Pancreas (tissue), 10 donors: ENCODE measurements around the gene APBB2. TPM values are rescaled to one million over a fixed set of nuclear protein-coding genes. Genes with fewer than 3 reads are reported as not detected.
"Not testable (repeated sequence)": the region's sequence is repeated elsewhere in the genome, so short reads cannot be mapped to it uniquely, and the experiment has no call there.

ENCODE experiments used
- ATAC-seq, 4 donors: fragments of 200-7000 bp; cut with Tn5 transposase; one replicate each; pipeline versions ENCODE4 v1.8.0 to v1.9.1; 2020; ENCODE audit warnings: mild to moderate bottlenecking in 4 of 4, moderate library complexity in 4 of 4
- DNase-seq, 6 donors: peaks; one replicate each; pipeline ENCODE4 v3.0.0-alpha.2; 2020
- FAIRE-seq: peaks from 2 replicates; lab custom pipeline; 2012; peaks lifted over from hg19 to GRCh38; lab: Jason Lieb, UNC
- H3K27ac ChIP-seq, 4 donors: fragments of 200-600 bp; sonication (generic); 1 replicate in 3 of 4; 2 replicates in 1 of 4; pipeline versions ENCODE4 v1.5.0 to v1.8.0; 2020
- H3K27me3 ChIP-seq, 4 donors: fragments of 200-600 bp; one replicate each; pipeline ENCODE4 v1.8.0; 2021
- H3K36me3 ChIP-seq, 3 donors: fragments of 200-600 bp; sonication (generic) in 1 of 3; one replicate each; pipeline versions ENCODE4 v1.5.0 to v1.8.0; 2020 to 2021
- H3K4me1 ChIP-seq, 3 donors: fragments of 200-600 bp; one replicate each; pipeline ENCODE4 v1.8.0; 2021
- H3K4me3 ChIP-seq, 4 donors: fragments of 200-600 bp; sonication (generic) in 2 of 4; one replicate each; pipeline versions ENCODE4 v1.5.0 to v1.8.0; 2020 to 2021
- H3K9me3 ChIP-seq, 4 donors: fragments of 200-600 bp; one replicate each; pipeline ENCODE4 v1.8.0; 2021
- WGBS, 2 donors: extraction: QIAGEN DNeasy Blood & Tissue Kit; methylation state at CpG; one replicate each; pipeline ENCODE4 v1.1.7; 2013; 5-methylcytosine and 5-hydroxymethylcytosine counted together
- intact Hi-C, 3 donors: fragments of 100-400 bp; cut with DNase I; formaldehyde crosslinking; loops; one replicate each; pipeline versions ENCODE4 v1.11.1 to v1.14.2; 2022
- polyA plus RNA-seq, 2 donors: library from polyadenylated mRNA; stranded (reverse); fragments of 200-250 nt; gene quantifications; one replicate each; pipeline ENCODE4 v1.2.3, GENCODE V29; 2013
- total RNA-seq, 6 donors: library from RNA; stranded (reverse); fragmentation: NEBNext Ultra II Directional in 4 of 6; extraction: Animal tissue kit (Norgen Biotek cat#: 25700) in 4 of 6; gene quantifications; one replicate each; pipeline versions ENCODE4 v1.2.1 to v1.2.4, GENCODE V29; 2021 to 2023
- TF ChIP-seq, protein P1 (sequence below), 4 donors: fragments of 200-600 bp; sonication (generic) in 3 of 4; IDR thresholded peaks; one replicate each; pipeline versions ENCODE4 v1.5.0 to v1.8.0; 2021; ENCODE audit warnings: antibody characterized with exemption in 4 of 4
- donor health status: healthy with polysubstance abuse.
- donor health status: DM: no; HTN: no; CAD: no; lungs with moderate emphysema.
- donor health status: DM: no; HTN: no; CAD: no.
- donor health status: control.
- donor health status: control.
- donor health status: Bipolar disorder and iron deficiency.
- donor health status: DM: yes; HTN: yes; CAD: no.
- donor health status: DM: no; HTN: no; CAD: no.
- donor health status: DM: no; HTN: no; CAD: no.
- donor health status: DM: yes; HTN: yes; CAD: no.

Gene APBB2
- total and polyA plus RNA-seq, 8 donors, result 9.1 to 21.6 (median 11.5) TPM

- H3K27ac ChIP-seq, result no peak overlapping the region
- intact Hi-C loops, result no loop called here
- no peaks in the 10 kb centered on the region for H3K4me1 ChIP-seq
- WGBS, 2 donors, result 92 to 93% methylated on average over 10 of the region's 10 CpGs
- FAIRE-seq, result no peak
- TF ChIP-seq, protein P1, sequence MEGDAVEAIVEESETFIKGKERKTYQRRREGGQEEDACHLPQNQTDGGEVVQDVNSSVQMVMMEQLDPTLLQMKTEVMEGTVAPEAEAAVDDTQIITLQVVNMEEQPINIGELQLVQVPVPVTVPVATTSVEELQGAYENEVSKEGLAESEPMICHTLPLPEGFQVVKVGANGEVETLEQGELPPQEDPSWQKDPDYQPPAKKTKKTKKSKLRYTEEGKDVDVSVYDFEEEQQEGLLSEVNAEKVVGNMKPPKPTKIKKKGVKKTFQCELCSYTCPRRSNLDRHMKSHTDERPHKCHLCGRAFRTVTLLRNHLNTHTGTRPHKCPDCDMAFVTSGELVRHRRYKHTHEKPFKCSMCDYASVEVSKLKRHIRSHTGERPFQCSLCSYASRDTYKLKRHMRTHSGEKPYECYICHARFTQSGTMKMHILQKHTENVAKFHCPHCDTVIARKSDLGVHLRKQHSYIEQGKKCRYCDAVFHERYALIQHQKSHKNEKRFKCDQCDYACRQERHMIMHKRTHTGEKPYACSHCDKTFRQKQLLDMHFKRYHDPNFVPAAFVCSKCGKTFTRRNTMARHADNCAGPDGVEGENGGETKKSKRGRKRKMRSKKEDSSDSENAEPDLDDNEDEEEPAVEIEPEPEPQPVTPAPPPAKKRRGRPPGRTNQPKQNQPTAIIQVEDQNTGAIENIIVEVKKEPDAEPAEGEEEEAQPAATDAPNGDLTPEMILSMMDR (IDR thresholded peaks at IDR 0.05), result no peak
- DNase-seq, result no peak
- peak in 1 of 4 donors; percentile 40 for ATAC-seq
- no peaks in the 10 kb centered on the region for H3K36me3 ChIP-seq
- no peaks in the 10 kb centered on the region for H3K27me3 ChIP-seq
- H3K9me3 ChIP-seq, result no peaks in the 10 kb centered on the region
- H3K4me3 ChIP-seq, result no peak overlapping the region
Measured at GRCh38 chr4:40998675-40999358, 215.5 kb downstream of the APBB2 start.

- WGBS, 2 donors, result 85 to 100% methylated on average over 2 of the region's 2 CpGs
- no peaks in the 10 kb centered on the region for H3K27me3 ChIP-seq
- no peak for ATAC-seq
- no peaks in the 10 kb centered on the region for H3K36me3 ChIP-seq
- peaks cover 0 to 6% (median 0%) of the 10 kb centered on the region in 3 donors for H3K4me1 ChIP-seq
- no peak for FAIRE-seq
- H3K27ac ChIP-seq, result no peak overlapping the region
- intact Hi-C loops, result no loop called here
- no peak for DNase-seq
- no peaks in the 10 kb centered on the region for H3K9me3 ChIP-seq
- H3K4me3 ChIP-seq, result no peak overlapping the region
- TF ChIP-seq, protein P1 (IDR thresholded peaks at IDR 0.05), result no peak
Measured at GRCh38 chr4:40995850-40996249, 218.5 kb downstream of the APBB2 start.

DNA sequence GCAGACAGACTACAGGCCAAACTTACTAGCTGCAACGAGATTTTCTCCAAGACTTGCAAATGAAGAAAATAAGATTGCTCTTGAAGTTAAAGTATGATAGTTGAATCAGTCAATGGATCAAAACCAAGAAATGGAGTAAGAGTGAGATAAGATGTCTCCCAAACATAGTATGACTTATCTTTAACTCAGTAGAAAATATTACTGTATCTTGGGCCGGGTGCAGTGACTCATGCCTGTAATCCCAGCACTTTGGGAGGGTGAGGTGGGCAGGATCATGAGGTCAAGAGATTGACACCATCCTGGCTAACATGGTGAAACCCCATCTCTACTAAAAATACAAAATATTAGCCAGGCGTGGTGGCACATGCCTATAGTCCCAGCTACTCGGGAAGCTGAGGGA is 220.0 kb downstream of the APBB2 start:
- 92 to 96% methylated on average over 4 of the region's 4 CpGs for WGBS, 2 donors
- not testable (repeated sequence) for ATAC-seq, H3K4me3 ChIP-seq

GRCh38 chr4:40993296-40993693 is 221.0 kb downstream of the APBB2 start:
- DNase-seq, H3K27ac ChIP-seq, H3K27me3 ChIP-seq, H3K4me1 ChIP-seq, H3K9me3 ChIP-seq, intact Hi-C loops, H3K36me3 ChIP-seq, FAIRE-seq, H3K4me3 ChIP-seq, ATAC-seq: not testable (repeated sequence)
- WGBS, 2 donors, result 82 to 89% methylated on average over 2 of the region's 2 CpGs

More for the DNA sequence above, 220.0 kb downstream of the APBB2 start:
- H3K36me3 ChIP-seq, DNase-seq, H3K27ac ChIP-seq, H3K27me3 ChIP-seq, H3K9me3 ChIP-seq, H3K4me1 ChIP-seq, FAIRE-seq, intact Hi-C loops: not testable (repeated sequence)

DNA sequence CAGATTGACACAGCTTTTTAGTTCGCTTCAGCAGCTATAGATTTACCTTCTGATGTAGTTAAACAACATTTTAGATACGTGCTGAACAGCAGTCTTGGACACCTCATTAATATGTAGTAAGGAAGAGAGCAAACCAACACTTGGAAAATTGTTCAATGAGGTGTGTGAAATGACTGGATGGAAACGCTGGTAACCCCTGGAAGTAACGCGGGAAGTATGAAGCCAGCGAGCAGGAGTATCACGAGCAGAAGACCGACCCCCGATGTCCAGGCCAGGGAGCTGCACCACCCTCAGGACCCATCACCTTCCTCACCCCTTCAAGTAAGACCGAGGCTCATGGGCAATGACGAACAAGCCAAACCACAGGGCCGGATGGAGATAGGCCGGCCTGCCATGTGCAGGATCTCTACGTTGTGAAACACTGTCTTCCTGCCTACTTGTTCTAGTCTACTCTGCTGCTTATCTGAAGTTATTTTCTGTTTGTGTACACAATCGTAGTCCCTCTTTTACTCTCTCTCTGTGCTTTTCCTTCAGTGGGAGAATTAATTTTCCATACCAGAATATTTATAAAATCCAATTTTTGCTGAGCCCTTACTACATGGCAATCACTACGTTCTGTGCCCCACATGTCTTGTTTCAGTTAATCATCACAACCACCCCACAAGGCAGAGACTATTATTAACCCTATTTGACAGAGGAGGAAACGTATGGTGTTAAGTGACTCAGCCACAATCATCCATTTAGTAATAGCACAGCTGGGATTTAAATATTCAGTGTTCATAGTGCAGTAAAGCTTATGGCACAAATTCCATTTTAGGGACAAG is 221.7 kb downstream of the APBB2 start:
- Histone ChIP-seq H3K4me3 (no peak overlapping the region), H3K27me3 (no peaks in the 10 kb centered on the region), H3K4me1 (peaks cover 0 to 6% (median 0%) of the 10 kb centered on the region in 3 donors), H3K27ac (no peak overlapping the region), H3K36me3 (no peaks in the 10 kb centered on the region), H3K9me3 (no peaks in the 10 kb centered on the region)
- intact Hi-C loops, result no loop called here
- TF ChIP-seq, protein P1 (IDR thresholded peaks at IDR 0.05), result no peak
- DNase-seq (no peak), ATAC-seq (peak in 1 of 4 donors; percentile 13), FAIRE-seq (no peak)
- 83 to 90% methylated on average over 17 of the region's 17 CpGs for WGBS, 2 donors
